Loucy (cell line): ENCODE results near the gene SMARCD3.

ENCODE experiments used
- CTCF ChIP-seq: fragments of 200-600 bp; sonication (generic); conservative IDR thresholded peaks from 2 replicates; pipeline ENCODE4 v1.5.1; 2014; ENCODE audit warnings: mild to moderate bottlenecking, antibody characterized with exemption, low read length
- EZH2phosphoT487 ChIP-seq: fragments of 200-600 bp; IDR thresholded peaks from 2 replicates; pipeline ENCODE4 v1.6.1; 2018; ENCODE audit warnings: antibody characterized with exemption, mild to moderate bottlenecking, moderate library complexity, borderline replicate concordance

DNA sequence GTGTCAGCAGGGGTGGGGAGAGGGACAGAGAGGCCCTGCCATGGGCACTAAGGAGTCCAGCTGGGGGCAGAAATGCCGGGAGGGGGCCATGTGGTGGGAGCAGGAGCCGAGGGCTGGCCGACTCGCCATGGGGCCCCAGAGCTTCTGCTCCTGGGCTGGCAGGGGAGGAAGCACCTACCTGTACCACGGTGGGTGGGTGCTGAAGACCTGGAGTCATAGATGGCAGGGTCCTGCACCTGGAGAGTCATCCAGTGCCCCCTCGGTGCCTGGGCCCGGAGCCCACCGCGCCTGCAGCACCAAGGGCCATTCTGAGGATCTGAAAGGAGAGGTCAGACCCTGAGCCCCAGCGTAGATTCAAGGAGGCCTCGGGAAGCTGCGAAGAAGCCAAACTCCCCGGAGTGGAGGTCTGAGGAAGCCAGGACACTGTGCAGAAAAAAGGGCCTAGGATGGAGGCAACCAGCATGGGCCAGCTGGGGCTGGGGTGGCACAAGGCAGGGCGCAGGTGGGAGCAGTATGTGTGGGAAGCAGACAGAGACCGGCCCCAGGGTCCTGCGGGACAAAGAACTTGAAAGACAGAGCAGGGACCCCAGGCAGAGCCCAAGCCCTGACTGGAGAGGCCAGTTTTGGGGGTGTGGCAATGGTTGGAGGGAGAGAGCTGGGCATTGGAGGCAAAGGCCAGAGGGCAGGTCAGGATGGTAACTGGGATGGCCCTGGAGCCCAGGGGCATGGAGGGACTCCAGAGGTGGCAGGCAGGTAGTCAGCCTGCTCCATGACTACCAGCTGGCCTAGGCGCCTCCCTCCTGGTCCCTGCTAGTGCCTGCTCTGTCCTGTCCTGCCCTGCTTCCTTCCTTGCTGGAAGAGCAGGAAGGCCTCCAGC is 26.7 kb upstream of the SMARCD3 start:
- no peak for TF ChIP-seq CTCF
- no peak for TF ChIP-seq EZH2phosphoT487
